HS-5 (cell line): Measurements from ENCODE around the gene ALPI.

Experiments used
- DNase-seq: peaks from one replicate; pipeline ENCODE4 v3.0.0-alpha.2; 2012; ENCODE audit warnings: low read depth

ALPI gene

GRCh38 chr2:232501331-232501771, 45.4 kb downstream of the ALPI start:
- DNase-seq: no peak

DNA sequence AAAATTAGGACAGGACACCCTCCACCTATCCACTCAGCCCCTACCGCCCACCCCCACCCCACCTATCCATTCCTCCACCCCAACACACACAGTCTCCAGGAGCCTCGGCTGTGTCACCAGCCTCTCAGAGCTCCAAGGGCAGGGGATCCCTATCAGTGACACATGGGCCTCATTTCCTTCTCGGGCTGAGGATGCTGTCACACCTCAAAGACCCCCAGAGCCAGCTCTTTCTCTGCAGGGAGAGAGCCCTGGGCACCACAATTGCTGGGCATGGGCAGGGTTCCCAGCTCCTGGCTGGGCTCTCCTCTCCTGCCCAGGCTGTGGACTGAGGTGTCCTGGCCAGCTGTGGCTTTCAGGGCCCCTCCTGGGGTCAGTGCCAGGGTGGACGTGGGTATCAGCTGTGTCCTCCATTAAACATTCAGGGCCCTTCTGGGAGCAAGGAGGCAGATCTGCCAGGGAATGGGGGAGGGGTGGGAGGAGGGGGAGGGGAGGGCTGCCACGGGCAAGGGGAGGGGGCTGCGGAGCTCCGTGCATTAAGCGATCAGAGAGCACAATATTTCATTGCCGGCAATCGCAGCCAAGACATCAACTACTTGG, 45.9 kb downstream of the ALPI start:
- DNase-seq: no peak

DNA sequence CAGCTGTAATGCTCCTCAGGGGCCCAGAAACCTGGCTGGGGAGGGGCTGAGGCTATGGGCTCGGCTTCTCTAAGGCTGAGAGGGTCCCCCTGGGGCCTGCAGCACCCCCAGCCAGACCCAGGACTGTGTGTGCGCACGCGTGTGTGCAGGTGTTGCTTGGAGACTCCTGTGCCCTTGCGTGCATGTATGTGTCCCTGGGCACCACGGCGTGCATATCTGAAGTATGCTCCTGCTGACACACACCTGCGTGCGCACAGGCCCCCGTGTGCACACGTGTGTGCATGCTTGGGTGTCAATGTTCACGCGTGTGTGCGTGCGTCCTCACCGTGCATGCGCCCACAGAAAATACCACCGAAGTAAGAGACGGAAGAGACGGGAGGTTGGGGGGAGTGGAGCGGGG, 46.6 kb downstream of the ALPI start:
- DNase-seq: no peak

GRCh38 chr2:232502911-232503808, 47.2 kb downstream of the ALPI start:
- no peak for DNase-seq

DNA sequence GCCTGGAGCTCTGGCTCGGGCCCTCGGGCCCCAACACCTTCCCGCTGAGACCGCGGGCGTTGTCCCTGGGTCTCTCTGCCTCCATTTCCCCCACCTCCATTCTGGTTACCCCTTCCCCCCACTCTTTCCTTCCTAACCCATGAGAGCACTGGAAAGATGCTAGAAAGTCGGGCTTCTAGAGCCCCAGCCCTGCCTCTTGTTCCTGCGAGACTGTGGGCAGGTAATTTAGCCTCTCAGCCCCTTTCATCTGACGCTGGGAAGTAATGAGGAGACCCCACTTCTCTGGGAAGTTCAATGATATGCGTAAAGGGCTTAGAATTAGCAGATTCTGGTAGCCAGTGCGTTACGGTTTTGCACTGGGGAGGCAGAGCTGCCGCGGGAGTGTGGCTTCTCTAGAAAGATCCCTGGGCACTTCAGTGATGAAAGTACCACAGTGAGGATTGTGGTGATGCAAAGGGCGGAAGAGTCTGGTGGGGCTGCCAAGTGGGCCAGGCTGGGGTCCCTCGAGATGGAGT, 47.9 kb downstream of the ALPI start:
- DNase-seq: no peak

DNA sequence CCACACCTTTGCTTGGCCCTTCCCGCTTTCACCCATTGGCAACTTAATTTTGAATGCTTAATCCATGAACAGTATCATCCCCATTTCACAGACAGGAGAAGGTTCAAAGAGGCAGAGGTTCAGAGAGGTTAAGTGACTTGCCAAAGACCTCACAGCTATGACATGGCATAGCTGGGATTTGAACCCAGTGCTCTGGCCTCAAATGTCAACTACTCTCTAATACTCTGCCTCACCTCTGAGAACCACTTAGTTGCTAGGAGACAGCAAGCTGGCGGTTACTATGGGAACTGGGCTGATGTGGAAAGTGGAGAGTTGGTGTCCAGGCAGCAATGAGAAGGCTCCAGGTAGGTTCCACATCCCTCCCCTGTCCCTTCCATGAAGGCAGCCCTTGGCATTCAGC, 48.5 kb downstream of the ALPI start:
- no peak for DNase-seq

DNA sequence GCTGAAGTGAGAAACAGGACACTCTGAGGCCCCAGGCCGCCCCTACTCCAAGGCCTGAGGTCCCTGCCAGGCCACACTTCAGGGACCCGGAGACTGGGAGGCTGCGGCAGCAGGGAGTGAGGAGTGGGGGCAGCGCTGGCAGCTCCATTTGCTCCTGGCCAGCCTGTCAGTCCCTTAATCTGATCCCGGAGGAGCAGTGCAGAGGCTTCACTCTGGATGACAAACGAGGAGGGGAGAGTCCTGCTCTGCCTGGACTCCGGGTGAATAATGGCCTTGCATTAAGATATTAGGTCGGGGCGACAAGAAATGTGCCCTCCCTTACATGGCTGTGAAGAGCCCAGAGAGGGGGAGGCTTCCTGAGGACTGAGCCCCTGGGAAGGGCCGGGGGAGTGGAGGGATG, 49.9 kb downstream of the ALPI start:
- DNase-seq: no peak

- DNase-seq: no peak
Observed at GRCh38 chr2:232506709-232507108, 50.8 kb downstream of the ALPI start.

- DNase-seq: no peak
Observed at GRCh38 chr2:232508251-232508650, 52.3 kb downstream of the ALPI start.
